Mucosa of stomach (tissue), 1 donor: ENCODE measurements around the gene GCH1.
"Not testable (repeated sequence)": the region's sequence is repeated elsewhere in the genome, so short reads cannot be mapped to it uniquely, and the experiment has no call there.

Source experiments
- H3K27me3 ChIP-seq: one replicate; pipeline ENCODE4 v1.7.0; 2013; ENCODE audit warnings: mild to moderate bottlenecking, low read length; ENCODE audit not compliant: control insufficient read depth, insufficient read depth
- H3K36me3 ChIP-seq: one replicate; pipeline ENCODE4 v1.7.0; 2013; ENCODE audit warnings: low read length; ENCODE audit not compliant: control insufficient read depth, insufficient read depth
- H3K4me1 ChIP-seq: one replicate; pipeline ENCODE4 v1.7.0; 2013; ENCODE audit warnings: mild to moderate bottlenecking, low read length; ENCODE audit not compliant: control insufficient read depth, insufficient read depth
- H3K4me3 ChIP-seq: one replicate; pipeline ENCODE4 v1.7.0; 2013; ENCODE audit warnings: low read length
- H3K9ac ChIP-seq: one replicate; pipeline ENCODE4 v1.7.0; 2013; ENCODE audit warnings: mild to moderate bottlenecking, low read length, moderate library complexity
- H3K9me3 ChIP-seq: one replicate; pipeline ENCODE4 v1.7.0; 2013; ENCODE audit warnings: mild to moderate bottlenecking, low read length, moderate library complexity; ENCODE audit not compliant: control insufficient read depth
- donor health status: Pancreatic carcinoma.

Gene GCH1

GRCh38 chr14:54809767-54810166, 92.9 kb downstream of the GCH1 start:
- no peaks in the 10 kb centered on the region for H3K9me3 ChIP-seq
- H3K9ac ChIP-seq, result no peak overlapping the region
- H3K4me1 ChIP-seq, result no peaks in the 10 kb centered on the region
- H3K36me3 ChIP-seq, result no peaks in the 10 kb centered on the region
- no peak overlapping the region for H3K4me3 ChIP-seq
- H3K27me3 ChIP-seq, result no peaks in the 10 kb centered on the region

GRCh38 chr14:54808326-54809161, 94.1 kb downstream of the GCH1 start:
- H3K9ac ChIP-seq, result no peak overlapping the region
- no peaks in the 10 kb centered on the region for H3K9me3 ChIP-seq
- no peaks in the 10 kb centered on the region for H3K4me1 ChIP-seq
- H3K4me3 ChIP-seq, result no peak overlapping the region
- no peaks in the 10 kb centered on the region for H3K36me3 ChIP-seq
- H3K27me3 ChIP-seq, result no peaks in the 10 kb centered on the region

GRCh38 chr14:54807881-54808280, 94.7 kb downstream of the GCH1 start:
- Histone ChIP-seq H3K27me3 (no peaks in the 10 kb centered on the region), H3K4me3 (no peak overlapping the region), H3K9me3 (no peaks in the 10 kb centered on the region), H3K36me3 (no peaks in the 10 kb centered on the region), H3K9ac (no peak overlapping the region), H3K4me1 (no peaks in the 10 kb centered on the region)

- H3K9ac ChIP-seq, result no peak overlapping the region
- H3K9me3 ChIP-seq, result no peaks in the 10 kb centered on the region
- H3K27me3 ChIP-seq, result no peaks in the 10 kb centered on the region
- no peak overlapping the region for H3K4me3 ChIP-seq
- H3K4me1 ChIP-seq, result no peaks in the 10 kb centered on the region
- H3K36me3 ChIP-seq, result no peaks in the 10 kb centered on the region
Observed at GRCh38 chr14:54807428-54807827, 95.2 kb downstream of the GCH1 start.

GRCh38 chr14:54806616-54807015, 96.0 kb downstream of the GCH1 start:
- no peak overlapping the region for H3K9ac ChIP-seq
- H3K4me1 ChIP-seq, result no peaks in the 10 kb centered on the region
- no peaks in the 10 kb centered on the region for H3K36me3 ChIP-seq
- no peaks in the 10 kb centered on the region for H3K27me3 ChIP-seq
- no peaks in the 10 kb centered on the region for H3K9me3 ChIP-seq
- no peak overlapping the region for H3K4me3 ChIP-seq

GRCh38 chr14:54805445-54806322, 96.9 kb downstream of the GCH1 start:
- Histone ChIP-seq H3K9ac (no peak overlapping the region), H3K36me3 (no peaks in the 10 kb centered on the region), H3K4me3 (no peak overlapping the region)

GRCh38 chr14:54805070-54805444, 97.6 kb downstream of the GCH1 start:
- Histone ChIP-seq H3K9me3 (no peaks in the 10 kb centered on the region), H3K9ac (no peak overlapping the region), H3K4me1 (no peaks in the 10 kb centered on the region), H3K36me3 (no peaks in the 10 kb centered on the region), H3K27me3 (no peaks in the 10 kb centered on the region), H3K4me3 (no peak overlapping the region)

More at GRCh38 chr14:54805445-54806322, 96.9 kb downstream of the GCH1 start:
- Histone ChIP-seq H3K27me3 (no peaks in the 10 kb centered on the region), H3K4me1 (no peaks in the 10 kb centered on the region), H3K9me3 (no peaks in the 10 kb centered on the region)

- Histone ChIP-seq H3K4me3 (no peak overlapping the region), H3K27me3 (no peaks in the 10 kb centered on the region), H3K4me1 (no peaks in the 10 kb centered on the region), H3K9me3 (no peaks in the 10 kb centered on the region), H3K36me3 (no peaks in the 10 kb centered on the region), H3K9ac (no peak overlapping the region)
Observed at GRCh38 chr14:54804538-54805041, 98.0 kb downstream of the GCH1 start.

- Histone ChIP-seq H3K4me3 (no peak overlapping the region), H3K36me3 (no peaks in the 10 kb centered on the region), H3K9me3 (no peaks in the 10 kb centered on the region), H3K4me1 (no peaks in the 10 kb centered on the region), H3K27me3 (no peaks in the 10 kb centered on the region), H3K9ac (no peak overlapping the region)
Observed at GRCh38 chr14:54803926-54804537, 98.6 kb downstream of the GCH1 start.

- Histone ChIP-seq H3K9ac (no peak overlapping the region), H3K9me3 (no peaks in the 10 kb centered on the region), H3K27me3 (no peaks in the 10 kb centered on the region), H3K36me3 (no peaks in the 10 kb centered on the region), H3K4me3 (no peak overlapping the region), H3K4me1 (no peaks in the 10 kb centered on the region)
Observed at GRCh38 chr14:54803396-54803795, 99.2 kb downstream of the GCH1 start.

GRCh38 chr14:54801482-54801881, 101.1 kb downstream of the GCH1 start:
- not testable (repeated sequence) for H3K9ac ChIP-seq, H3K27me3 ChIP-seq, H3K4me1 ChIP-seq, H3K9me3 ChIP-seq, H3K36me3 ChIP-seq, H3K4me3 ChIP-seq
